Measurements from ENCODE around the gene THUMPD3. TPM values are rescaled to one million over a fixed set of nuclear protein-coding genes. Genes with fewer than 3 reads are reported as not detected.

Gene THUMPD3
- total and polyA plus RNA-seq, 7 donors, result 40.0 to 70.5 (median 55.0) TPM

DNA sequence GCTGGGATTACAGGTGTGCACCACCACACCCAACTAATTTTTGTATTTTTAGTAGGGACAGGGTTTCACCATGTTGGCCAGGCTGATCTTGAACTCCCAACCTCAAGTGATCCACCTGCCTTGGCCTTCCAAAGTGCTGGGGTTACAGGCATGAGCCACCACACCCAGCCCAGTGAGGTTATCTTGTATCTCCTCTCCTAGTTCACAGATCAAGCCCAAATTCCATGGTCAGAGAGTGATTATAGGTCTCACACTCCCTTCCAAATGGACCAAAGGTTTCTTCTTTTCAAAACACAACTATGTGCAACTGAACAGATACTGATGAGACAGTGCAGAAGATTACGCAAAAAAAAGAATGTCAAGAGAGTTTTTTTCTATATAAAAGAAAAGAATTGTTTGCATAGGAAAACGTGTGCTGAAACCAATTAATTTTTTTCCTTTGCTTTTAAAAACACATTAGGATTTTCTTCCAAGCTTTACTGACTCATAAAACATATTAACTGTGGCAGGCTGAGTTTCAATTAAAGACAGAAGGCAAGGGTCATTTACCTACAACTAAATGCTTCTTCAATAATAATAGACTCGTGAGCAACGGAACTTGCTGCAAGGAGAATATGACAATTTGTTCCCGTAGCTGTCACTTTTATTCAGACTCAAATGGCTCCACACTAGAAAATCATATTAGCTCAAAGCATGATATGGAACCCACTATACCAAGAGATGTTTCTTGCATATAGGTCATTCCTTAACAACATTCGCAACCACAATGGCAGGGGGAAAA is 30.4 kb upstream of the THUMPD3 start:
- no peak overlapping the region for H3K4me3 ChIP-seq
- H3K27me3 ChIP-seq (ENCODE audit: insufficient read depth in 3 of 3, low read length in 2 of 3), result peaks cover 0 to 3% (median 0%) of the 10 kb centered on the region in 3 donors
- 80 to 82% (median 80%) methylated on average over 6 of the region's 6 CpGs for WGBS, 3 donors
- DNase-seq (no peak), ATAC-seq (no peak)
- no peaks in the 10 kb centered on the region for H3K36me3 ChIP-seq (ENCODE audit: insufficient read depth in 1 of 2, low read depth in 1 of 2)
- no peak for TF ChIP-seq CTCF (IDR thresholded peaks at IDR 0.05)
- no peak overlapping the region for H3K27ac ChIP-seq
- intact Hi-C loops (cut with DNase I), result no loop called here
- no peaks in the 10 kb centered on the region for H3K9me3 ChIP-seq
- H3K4me1 ChIP-seq, result no peaks in the 10 kb centered on the region

GRCh38 chr3:9339761-9340471 is 22.9 kb upstream of the THUMPD3 start:
- ATAC-seq (no peak), DNase-seq (no peak)
- H3K4me1 ChIP-seq, result peaks cover 3% of the 10 kb centered on the region
- 61 to 70% (median 69%) methylated on average over 1 of the region's 1 CpG for WGBS, 3 donors
- no peaks in the 10 kb centered on the region for H3K9me3 ChIP-seq
- H3K27ac ChIP-seq, result no peak overlapping the region
- TF ChIP-seq CTCF (IDR thresholded peaks at IDR 0.05), result no peak
- H3K4me3 ChIP-seq, result no peak overlapping the region
- intact Hi-C loops (cut with DNase I), result no loop called here
- H3K36me3 ChIP-seq (ENCODE audit: insufficient read depth in 1 of 2, low read depth in 1 of 2), result no peaks in the 10 kb centered on the region
- H3K27me3 ChIP-seq (ENCODE audit: insufficient read depth in 3 of 3, low read length in 2 of 3), result peaks cover 0 to under 1% (median 0%) of the 10 kb centered on the region in 3 donors

- H3K4me1 ChIP-seq, result peaks cover 3% of the 10 kb centered on the region
- TF ChIP-seq CTCF (IDR thresholded peaks at IDR 0.05), result no peak
- no peaks in the 10 kb centered on the region for H3K36me3 ChIP-seq (ENCODE audit: insufficient read depth in 1 of 2, low read depth in 1 of 2)
- intact Hi-C loops (cut with DNase I), result no loop called here
- DNase-seq (no peak), ATAC-seq (peak in 3 of 4 donors; percentile 50 to 65 (median 59))
- no peaks in the 10 kb centered on the region for H3K9me3 ChIP-seq
- H3K27me3 ChIP-seq (ENCODE audit: insufficient read depth in 3 of 3, low read length in 2 of 3), result no peaks in the 10 kb centered on the region
- no peak overlapping the region for H3K27ac ChIP-seq
- 85 to 88% (median 88%) methylated on average over 3 of the region's 3 CpGs for WGBS, 3 donors
- no peak overlapping the region for H3K4me3 ChIP-seq
Observed at GRCh38 chr3:9340472-9340902, 22.4 kb upstream of the THUMPD3 start.

DNA sequence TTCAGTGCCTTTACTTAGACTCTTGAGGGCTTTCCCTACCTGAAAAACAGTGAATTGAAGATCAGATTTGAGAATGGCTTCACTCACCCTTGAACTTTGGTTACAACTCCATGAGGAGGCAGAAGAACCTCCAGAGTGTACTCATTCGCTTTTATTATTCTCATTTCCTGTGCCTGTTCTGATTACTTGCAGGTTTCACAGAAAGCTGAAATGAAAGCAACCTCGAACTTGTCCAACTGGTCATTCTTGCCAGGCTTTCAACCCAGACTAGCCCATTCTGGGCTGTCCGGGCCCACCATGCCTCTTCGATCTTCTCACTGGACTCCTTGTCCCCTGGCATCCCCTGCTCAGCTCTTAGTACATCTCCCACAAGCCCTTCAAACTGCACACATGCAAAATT is 20.2 kb upstream of the THUMPD3 start:
- Histone ChIP-seq H3K27ac (no peak overlapping the region), H3K4me3 (no peak overlapping the region), H3K4me1 (peaks cover 3% of the 10 kb centered on the region), H3K36me3 (ENCODE audit: insufficient read depth in 1 of 2, low read depth in 1 of 2) (no peaks in the 10 kb centered on the region), H3K9me3 (no peaks in the 10 kb centered on the region), H3K27me3 (ENCODE audit: insufficient read depth in 3 of 3, low read length in 2 of 3) (no peaks in the 10 kb centered on the region)
- ATAC-seq (no peak), DNase-seq (no peak)
- 80 to 91% (median 86%) methylated on average over 4 of the region's 4 CpGs for WGBS, 3 donors
- no peak for TF ChIP-seq CTCF (IDR thresholded peaks at IDR 0.05)
- intact Hi-C loops (cut with DNase I), result no loop called here

Measured in psoas muscle (tissue), 8 donors.